A673 (cell line): ENCODE results near the gene TAS1R2. TPM values are rescaled to one million over a fixed set of nuclear protein-coding genes. Genes with fewer than 3 reads are reported as not detected.

Source experiments
- BruUV-seq: library from RNA; stranded (reverse); fragments of 400-500 nt; replicated peaks from 2 replicates; lab custom pipeline; 2021; lab: Mats Ljungman, UMichigan
- CTCF ChIA-PET: fragments of 300-600 bp; sonication (Branson Sonifier 250); formaldehyde crosslinking; loops from one replicate; lab custom pipeline; 2022; ENCODE audit warnings: antibody characterized with exemption; lab: Charles Lee
- POLR2A ChIA-PET: fragments of 300-600 bp; sonication (Branson Sonifier 250); formaldehyde crosslinking; loops from one replicate; lab custom pipeline; 2022; ENCODE audit warnings: antibody characterized with exemption; ENCODE audit not compliant: low non-redundant PET; lab: Charles Lee
- DNase-seq: peaks from one replicate; pipeline ENCODE4 v3.0.0-alpha.2; 2015; ENCODE audit warnings: low spot score
- H3K27ac ChIP-seq: fragments of 200-600 bp; sonication (generic); 2 replicates; pipeline ENCODE4 v1.5.1; 2016; ENCODE audit warnings: mixed run types, low read depth, mild to moderate bottlenecking, mixed read lengths, antibody characterized with exemption, low read length; ENCODE audit not compliant: poor library complexity, severe bottlenecking
- H3K27me3 ChIP-seq: fragments of 200-600 bp; sonication (generic); replicated peaks from 2 replicates; pipeline ENCODE4 v1.6.1; 2017; ENCODE audit warnings: mixed run types, low read depth, mild to moderate bottlenecking, mixed read lengths, antibody characterized with exemption, low read length; ENCODE audit not compliant: insufficient read depth, poor library complexity
- H3K36me3 ChIP-seq: fragments of 200-600 bp; sonication (generic); 2 replicates; pipeline ENCODE4 v1.6.1; 2016; ENCODE audit warnings: mixed run types, mild to moderate bottlenecking, mixed read lengths, antibody characterized with exemption, low read length; ENCODE audit not compliant: insufficient read depth, poor library complexity, severe bottlenecking
- H3K4me1 ChIP-seq: fragments of 200-600 bp; sonication (generic); 2 replicates; pipeline ENCODE4 v1.6.1; 2017; ENCODE audit warnings: mixed run types, mild to moderate bottlenecking, mixed read lengths, antibody characterized with exemption, low read length; ENCODE audit not compliant: insufficient read depth, poor library complexity, severe bottlenecking
- H3K4me3 ChIP-seq: fragments of 200-600 bp; sonication (generic); 2 replicates; pipeline ENCODE4 v1.5.1; 2016; ENCODE audit warnings: low read depth, mixed run types, mild to moderate bottlenecking, mixed read lengths, low read length; ENCODE audit not compliant: poor library complexity, severe bottlenecking
- H3K9me3 ChIP-seq: fragments of 200-600 bp; sonication (generic); 2 replicates; pipeline ENCODE4 v1.6.1; 2016; ENCODE audit warnings: mixed run types, low read depth, mild to moderate bottlenecking, mixed read lengths, antibody characterized with exemption, low read length; ENCODE audit not compliant: poor library complexity, severe bottlenecking
- EZH2 ChIP-seq: fragments of 200-600 bp; sonication (generic); IDR thresholded peaks from 2 replicates; pipeline ENCODE4 v1.6.1; 2017; ENCODE audit warnings: borderline replicate concordance, low read depth, mild to moderate bottlenecking, mixed read lengths, antibody characterized with exemption, low read length; ENCODE audit not compliant: poor library complexity, severe bottlenecking
- intact Hi-C: fragments of 100-400 bp; cut with micrococcal nuclease; formaldehyde crosslinking; loops from one replicate; pipeline ENCODE4 v1.10.0; 2022; ENCODE audit not compliant: unreplicated experiment
- total RNA-seq: library from RNA; stranded (reverse); gene quantifications from 2 replicates; pipeline ENCODE4 v1.2.3, GENCODE V29; 2021
- TF ChIP-seq, protein P1 (sequence below): fragments of 300-800, 200-600 bp; sonication (generic); conservative IDR thresholded peaks from 2 replicates; pipeline ENCODE4 v1.5.1; 2017; ENCODE audit warnings: low read depth, mild to moderate bottlenecking, antibody characterized with exemption, low read length, moderate library complexity, mixed read lengths

The TAS1R2 gene
- total RNA-seq, 1 experiment from 2014 or later: not detected

DNA sequence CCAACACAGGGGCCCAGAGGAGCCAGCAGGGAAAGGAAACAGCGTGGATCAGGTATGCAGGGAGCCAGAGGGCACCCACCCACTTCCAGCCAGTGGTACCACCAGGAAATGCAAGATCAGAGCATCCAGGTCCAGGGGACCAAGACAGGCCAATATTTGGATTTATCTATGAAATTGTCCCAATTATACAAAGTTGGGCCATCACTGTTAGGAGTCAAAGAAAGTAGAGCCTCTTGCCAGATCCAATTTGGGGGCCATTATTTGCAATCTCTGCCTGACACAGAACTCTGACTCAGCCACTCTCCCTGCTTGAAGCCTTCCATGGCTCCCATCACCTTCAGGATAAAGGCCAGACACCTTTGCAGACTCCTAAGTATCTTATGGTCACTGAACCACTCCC, 21.1 kb upstream of the TAS1R2 start:
- no peaks in the 10 kb centered on the region for H3K36me3 ChIP-seq
- H3K27ac ChIP-seq: no peak overlapping the region
- H3K4me1 ChIP-seq: peaks cover 9% of the 10 kb centered on the region
- H3K9me3 ChIP-seq: no peaks in the 10 kb centered on the region
- no peak overlapping the region for H3K4me3 ChIP-seq
- TF ChIP-seq, protein P1, sequence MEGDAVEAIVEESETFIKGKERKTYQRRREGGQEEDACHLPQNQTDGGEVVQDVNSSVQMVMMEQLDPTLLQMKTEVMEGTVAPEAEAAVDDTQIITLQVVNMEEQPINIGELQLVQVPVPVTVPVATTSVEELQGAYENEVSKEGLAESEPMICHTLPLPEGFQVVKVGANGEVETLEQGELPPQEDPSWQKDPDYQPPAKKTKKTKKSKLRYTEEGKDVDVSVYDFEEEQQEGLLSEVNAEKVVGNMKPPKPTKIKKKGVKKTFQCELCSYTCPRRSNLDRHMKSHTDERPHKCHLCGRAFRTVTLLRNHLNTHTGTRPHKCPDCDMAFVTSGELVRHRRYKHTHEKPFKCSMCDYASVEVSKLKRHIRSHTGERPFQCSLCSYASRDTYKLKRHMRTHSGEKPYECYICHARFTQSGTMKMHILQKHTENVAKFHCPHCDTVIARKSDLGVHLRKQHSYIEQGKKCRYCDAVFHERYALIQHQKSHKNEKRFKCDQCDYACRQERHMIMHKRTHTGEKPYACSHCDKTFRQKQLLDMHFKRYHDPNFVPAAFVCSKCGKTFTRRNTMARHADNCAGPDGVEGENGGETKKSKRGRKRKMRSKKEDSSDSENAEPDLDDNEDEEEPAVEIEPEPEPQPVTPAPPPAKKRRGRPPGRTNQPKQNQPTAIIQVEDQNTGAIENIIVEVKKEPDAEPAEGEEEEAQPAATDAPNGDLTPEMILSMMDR: no peak
- TF ChIP-seq EZH2: no peak
- no peak for DNase-seq
- ChIA-PET CTCF (no interaction called here), POLR2A (no interaction called here)
- no peaks in the 10 kb centered on the region for H3K27me3 ChIP-seq
- BruUV-seq: no TSS peak
- intact Hi-C loops: no loop called here

DNA sequence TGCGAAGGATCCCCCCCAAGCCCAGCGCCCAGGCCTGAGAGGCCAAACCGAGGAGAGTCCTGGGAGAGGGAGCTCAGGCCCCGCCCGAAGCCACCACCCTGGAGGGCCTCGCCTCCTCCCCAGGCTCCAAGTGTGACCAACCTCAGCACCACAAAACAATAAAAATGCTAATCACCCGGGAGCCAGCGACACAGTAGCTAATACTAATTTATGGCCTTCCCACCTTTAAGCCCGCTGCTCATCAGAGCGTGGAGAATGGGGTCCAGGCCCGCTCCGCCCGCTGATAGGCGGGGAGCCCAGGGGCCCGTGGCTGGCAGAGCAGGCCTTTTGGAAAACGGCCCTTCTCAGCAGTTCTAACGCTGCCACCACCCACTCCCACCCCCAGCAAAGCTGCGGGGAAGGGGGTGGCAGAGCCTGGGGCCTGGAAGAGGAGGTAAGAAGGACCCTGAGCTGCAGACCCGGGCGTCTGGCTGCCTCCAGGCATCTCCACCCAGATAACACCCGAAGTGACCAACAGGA, 20.4 kb upstream of the TAS1R2 start:
- Histone ChIP-seq H3K27ac (no peak overlapping the region), H3K36me3 (no peaks in the 10 kb centered on the region), H3K27me3 (no peaks in the 10 kb centered on the region), H3K4me3 (no peak overlapping the region), H3K4me1 (peaks cover 9% of the 10 kb centered on the region), H3K9me3 (no peaks in the 10 kb centered on the region)
- POLR2A ChIA-PET: no interaction called here
- intact Hi-C loops: no loop called here
- DNase-seq: peak; percentile 52
- TF ChIP-seq, protein P1: no peak
- no peak for TF ChIP-seq EZH2
- BruUV-seq: no TSS peak
- CTCF ChIA-PET: no interaction called here

DNA sequence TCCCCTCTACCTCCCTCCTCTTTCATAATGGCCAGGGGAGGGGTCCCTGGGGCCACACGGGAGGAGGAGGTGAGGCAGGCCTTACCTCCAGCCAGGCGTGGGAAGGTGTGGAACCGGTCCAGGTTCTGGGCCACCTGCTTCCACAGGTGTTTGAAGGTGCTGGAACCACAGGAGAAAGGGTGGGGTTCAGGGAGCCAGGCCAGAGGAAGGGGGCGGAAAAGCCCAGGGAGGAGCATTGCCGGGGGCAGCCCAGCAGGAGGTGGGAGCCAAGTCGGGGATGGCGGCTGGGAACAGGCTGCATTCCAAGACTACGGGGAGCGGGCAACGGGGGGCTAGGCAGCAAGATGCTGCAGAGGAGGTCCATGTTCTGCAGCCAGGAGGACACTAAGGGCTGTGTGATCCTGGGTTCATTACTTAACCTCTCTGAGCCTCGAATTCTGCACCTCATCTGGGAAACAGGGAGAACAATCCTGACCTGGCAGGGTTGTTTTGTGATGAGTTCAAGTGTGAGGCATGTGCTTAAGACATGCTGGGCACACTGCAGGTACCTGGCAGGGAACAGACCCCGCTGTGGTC, 19.8 kb upstream of the TAS1R2 start:
- H3K9me3 ChIP-seq: no peaks in the 10 kb centered on the region
- H3K36me3 ChIP-seq: no peaks in the 10 kb centered on the region
- H3K27me3 ChIP-seq: no peaks in the 10 kb centered on the region
- no peak overlapping the region for H3K4me3 ChIP-seq
- H3K27ac ChIP-seq: no peak overlapping the region
- TF ChIP-seq EZH2: no peak
- TF ChIP-seq, protein P1: no peak
- DNase-seq: no peak
- intact Hi-C loops: no loop called here
- ChIA-PET POLR2A (no interaction called here), CTCF (no interaction called here)
- no TSS peak for BruUV-seq
- peaks cover 9% of the 10 kb centered on the region for H3K4me1 ChIP-seq
